HUES64 (cell line): ENCODE measurements around the gene CDH15.

Experiments
- H3K27ac ChIP-seq: 2 replicates; pipeline ENCODE4 v1.7.0; 2013; ENCODE audit warnings: low read depth, low read length, inconsistent platforms
- H3K27me3 ChIP-seq: 2 replicates; pipeline ENCODE4 v1.6.1; 2013; ENCODE audit warnings: mild to moderate bottlenecking, low read length; ENCODE audit not compliant: insufficient read depth
- H3K36me3 ChIP-seq: 2 replicates; pipeline ENCODE4 v1.6.1; 2013; ENCODE audit warnings: mild to moderate bottlenecking, low read length; ENCODE audit not compliant: insufficient read depth
- H3K4me1 ChIP-seq: 2 replicates; pipeline ENCODE4 v1.6.1; 2013; ENCODE audit warnings: mild to moderate bottlenecking, low read length, moderate library complexity; ENCODE audit not compliant: insufficient read depth
- H3K4me3 ChIP-seq: 2 replicates; pipeline ENCODE4 v1.5.1; 2013; ENCODE audit warnings: mild to moderate bottlenecking, low read length, moderate library complexity
- H3K9ac ChIP-seq: 2 replicates; pipeline ENCODE4 v1.6.1; 2013; ENCODE audit warnings: mild to moderate bottlenecking, low read depth, low read length
- H3K9me3 ChIP-seq: 2 replicates; pipeline ENCODE4 v1.6.1; 2013; ENCODE audit warnings: low read depth, low read length; ENCODE audit not compliant: insufficient read depth
- WGBS: fragments of 150-250, 120-280 bp; methylation state at CpG from one replicate; pipeline ENCODE4 v1.1.7; 2013; ENCODE audit warnings: missing lambda C conversion rate; 5-methylcytosine and 5-hydroxymethylcytosine counted together

Gene CDH15

GRCh38 chr16:89176147-89176690 lies 4.7 kb downstream of the CDH15 start:
- no peak overlapping the region for H3K4me3 ChIP-seq
- H3K27ac ChIP-seq, result no peak overlapping the region
- WGBS, result 90% methylated on average over 27 of the region's 27 CpGs
- no peaks in the 10 kb centered on the region for H3K36me3 ChIP-seq
- peaks cover 13% of the 10 kb centered on the region for H3K27me3 ChIP-seq
- H3K4me1 ChIP-seq, result peaks cover 5% of the 10 kb centered on the region; the same call in 1 of the 2 replicates
- H3K9me3 ChIP-seq, result no peaks in the 10 kb centered on the region
- no peak overlapping the region for H3K9ac ChIP-seq

DNA sequence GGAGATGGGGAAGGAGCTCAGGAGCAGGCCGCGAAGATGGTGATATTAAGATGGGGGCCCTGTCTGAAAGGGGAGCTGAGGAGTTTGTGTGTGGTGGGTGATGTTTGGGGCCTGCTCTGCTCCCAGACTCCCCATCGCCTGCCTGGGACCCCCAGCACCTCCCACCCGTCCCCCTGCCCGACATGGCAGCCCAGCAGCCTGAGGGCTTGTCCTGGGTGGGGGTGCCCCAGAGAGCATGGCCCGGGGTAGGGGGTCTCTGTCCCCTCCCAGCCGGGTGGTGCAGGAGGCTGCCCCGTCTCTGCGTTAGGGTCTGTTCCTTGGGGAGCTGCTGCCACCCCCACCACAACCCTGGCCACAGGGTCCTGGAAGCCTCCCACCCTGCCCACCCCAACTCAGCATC lies 5.2 kb downstream of the CDH15 start:
- H3K4me1 ChIP-seq, result peaks cover 5% of the 10 kb centered on the region; the same call in 1 of the 2 replicates
- no peaks in the 10 kb centered on the region for H3K36me3 ChIP-seq
- no peak overlapping the region for H3K9ac ChIP-seq
- 95% methylated on average over 9 of the region's 9 CpGs for WGBS
- peaks cover 11% of the 10 kb centered on the region for H3K27me3 ChIP-seq
- H3K27ac ChIP-seq, result no peak overlapping the region
- H3K9me3 ChIP-seq, result no peaks in the 10 kb centered on the region
- H3K4me3 ChIP-seq, result no peak overlapping the region

DNA sequence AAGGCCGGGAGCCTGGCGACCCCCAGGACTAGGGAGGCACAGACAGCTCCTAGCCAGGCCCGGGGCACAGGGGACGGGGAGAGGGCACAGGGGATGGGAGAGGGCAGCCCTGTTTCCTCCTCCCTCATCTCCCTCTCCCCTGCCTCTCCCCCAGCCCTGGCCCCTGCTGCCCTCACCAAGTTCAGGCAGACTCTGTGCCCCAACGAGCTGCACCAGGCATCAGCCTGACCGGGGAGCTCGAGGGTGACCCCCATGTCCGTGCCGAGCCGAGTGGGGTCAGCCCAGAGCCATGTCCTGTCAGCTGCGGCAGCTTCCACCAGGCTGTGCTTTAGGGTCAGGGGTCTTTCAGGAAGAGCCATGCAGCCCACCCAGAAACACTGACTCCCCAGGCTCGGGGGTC lies 6.0 kb downstream of the CDH15 start:
- Histone ChIP-seq H3K27ac (no peak overlapping the region), H3K9ac (no peak overlapping the region), H3K9me3 (no peaks in the 10 kb centered on the region), H3K4me1 (peaks cover 5% of the 10 kb centered on the region; the same call in 1 of the 2 replicates), H3K36me3 (no peaks in the 10 kb centered on the region), H3K4me3 (no peak overlapping the region), H3K27me3 (peaks cover 4% of the 10 kb centered on the region)
- 92% methylated on average over 12 of the region's 12 CpGs for WGBS

DNA sequence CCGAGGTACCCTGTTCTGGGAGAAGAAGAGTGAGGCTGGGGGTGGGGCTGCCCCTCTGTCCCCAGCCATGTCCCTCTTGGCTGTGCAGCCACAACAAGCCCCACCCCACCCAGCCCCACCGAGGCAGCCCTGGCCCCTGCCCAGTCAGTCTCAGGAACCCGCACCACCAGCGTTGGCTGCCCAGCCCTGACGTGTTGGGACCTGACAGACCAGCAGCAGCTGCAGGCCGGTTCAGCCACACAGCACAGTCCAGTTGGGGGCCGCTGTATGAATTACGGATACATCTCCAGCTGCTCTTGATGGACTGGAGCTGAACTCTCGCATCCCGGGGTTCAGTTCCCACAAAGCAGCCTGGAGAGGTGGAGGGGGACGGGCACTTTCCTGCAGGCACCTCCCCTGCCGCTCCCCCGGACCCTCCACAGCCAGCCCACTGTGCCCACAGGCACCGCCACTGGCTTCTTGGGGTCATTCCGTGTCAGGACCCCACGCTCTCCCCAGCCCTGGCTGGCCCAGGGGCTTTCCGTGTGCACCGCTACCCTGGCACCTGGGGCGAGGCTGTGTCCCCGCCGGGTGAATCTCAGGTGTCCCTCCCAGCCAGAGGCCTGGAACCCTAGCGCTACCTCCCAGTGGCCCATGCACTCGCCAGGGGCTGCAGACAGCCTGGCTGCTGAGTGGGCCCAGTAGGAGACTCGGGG lies 7.1 kb downstream of the CDH15 start:
- H3K4me1 ChIP-seq, result no peaks in the 10 kb centered on the region
- H3K4me3 ChIP-seq, result no peak overlapping the region
- no peak overlapping the region for H3K27ac ChIP-seq
- no peaks in the 10 kb centered on the region for H3K9me3 ChIP-seq
- 90% methylated on average over 24 of the region's 24 CpGs for whole genome bisulfite sequencing
- no peaks in the 10 kb centered on the region for H3K36me3 ChIP-seq
- H3K9ac ChIP-seq, result no peak overlapping the region
- no peaks in the 10 kb centered on the region for H3K27me3 ChIP-seq

GRCh38 chr16:89179148-89179484 lies 7.6 kb downstream of the CDH15 start:
- Histone ChIP-seq H3K4me1 (no peaks in the 10 kb centered on the region), H3K27ac (no peak overlapping the region), H3K4me3 (no peak overlapping the region), H3K36me3 (no peaks in the 10 kb centered on the region), H3K9ac (no peak overlapping the region), H3K27me3 (no peaks in the 10 kb centered on the region), H3K9me3 (no peaks in the 10 kb centered on the region)
- 93% methylated on average over 19 of the region's 19 CpGs for WGBS

DNA sequence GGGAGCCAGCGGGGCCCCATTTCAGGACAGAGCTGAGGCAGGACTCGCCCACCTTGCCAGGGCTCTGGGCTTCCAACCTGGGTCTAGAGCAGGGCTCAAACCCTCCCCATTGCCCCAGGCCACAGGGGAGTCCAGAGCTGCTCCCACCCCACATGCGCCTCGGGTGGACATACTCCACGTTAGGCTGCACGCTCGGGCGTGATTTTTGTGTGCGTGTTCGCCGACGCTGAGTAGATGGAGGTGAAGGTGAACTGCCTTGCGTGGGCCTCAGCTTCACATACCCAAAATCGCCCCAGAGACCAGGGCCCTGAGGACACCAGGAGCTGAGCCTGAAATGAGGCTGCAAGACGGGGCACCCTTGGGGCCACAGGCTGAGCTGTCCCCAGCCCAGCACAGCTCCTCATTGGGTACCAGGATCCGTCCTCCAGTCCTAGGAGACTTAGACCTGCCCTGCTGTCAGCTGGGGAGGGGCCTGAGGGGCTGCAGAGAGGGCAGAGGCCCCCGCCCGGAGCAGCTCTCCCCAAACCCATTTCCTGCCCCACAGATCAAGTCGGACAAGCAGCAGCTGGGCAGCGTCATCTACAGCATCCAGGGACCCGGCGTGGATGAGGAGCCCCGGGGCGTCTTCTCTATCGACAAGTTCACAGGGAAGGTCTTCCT lies 8.2 kb downstream of the CDH15 start:
- no peaks in the 10 kb centered on the region for H3K4me1 ChIP-seq
- H3K27ac ChIP-seq, result no peak overlapping the region
- H3K4me3 ChIP-seq, result no peak overlapping the region
- no peaks in the 10 kb centered on the region for H3K36me3 ChIP-seq
- H3K9me3 ChIP-seq, result no peaks in the 10 kb centered on the region
- WGBS, result 92% methylated on average over 25 of the region's 25 CpGs
- no peaks in the 10 kb centered on the region for H3K27me3 ChIP-seq
- no peak overlapping the region for H3K9ac ChIP-seq

DNA sequence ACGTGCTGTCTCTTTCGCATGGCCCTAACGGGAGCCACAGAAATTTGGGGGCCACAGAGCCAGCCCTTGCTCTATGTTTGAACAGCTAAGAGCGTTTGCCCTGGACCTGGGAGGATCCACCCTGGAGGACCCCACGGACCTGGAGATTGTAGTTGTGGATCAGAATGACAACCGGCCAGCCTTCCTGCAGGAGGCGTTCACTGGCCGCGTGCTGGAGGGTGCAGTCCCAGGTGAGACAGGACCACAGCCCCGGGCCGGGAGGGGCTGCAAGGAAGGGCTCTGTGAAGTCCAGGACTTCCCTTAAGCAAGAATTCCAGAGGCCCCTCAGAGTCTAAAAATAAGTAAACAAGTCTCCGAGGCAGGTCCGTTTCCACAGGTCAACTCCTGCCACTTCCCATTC lies 11.9 kb downstream of the CDH15 start:
- no peaks in the 10 kb centered on the region for H3K36me3 ChIP-seq
- H3K27me3 ChIP-seq, result no peaks in the 10 kb centered on the region
- no peaks in the 10 kb centered on the region for H3K4me1 ChIP-seq
- H3K4me3 ChIP-seq, result no peak overlapping the region
- no peaks in the 10 kb centered on the region for H3K9me3 ChIP-seq
- WGBS, result 75% methylated on average over 13 of the region's 13 CpGs
- no peak overlapping the region for H3K9ac ChIP-seq
- H3K27ac ChIP-seq, result no peak overlapping the region

GRCh38 chr16:89183975-89184676 lies 12.6 kb downstream of the CDH15 start:
- Histone ChIP-seq H3K36me3 (no peaks in the 10 kb centered on the region), H3K9me3 (no peaks in the 10 kb centered on the region), H3K27ac (no peak overlapping the region), H3K4me3 (no peak overlapping the region), H3K27me3 (no peaks in the 10 kb centered on the region), H3K9ac (no peak overlapping the region), H3K4me1 (no peaks in the 10 kb centered on the region)
- WGBS, result 84% methylated on average over 26 of the region's 26 CpGs

DNA sequence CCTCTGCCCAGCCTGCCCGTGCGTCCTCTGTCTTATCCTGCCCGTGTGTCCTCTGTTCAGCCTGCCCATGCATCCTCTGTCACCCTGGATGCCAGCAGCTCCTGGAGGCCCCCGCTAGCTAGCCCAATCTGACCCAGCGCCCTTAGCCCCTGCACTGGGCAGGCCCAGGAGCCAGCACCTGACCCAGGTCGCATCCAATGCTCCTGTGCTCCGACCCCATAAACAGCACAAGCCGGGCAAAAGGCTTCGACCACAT lies 13.1 kb downstream of the CDH15 start:
- Histone ChIP-seq H3K27ac (no peak overlapping the region), H3K9ac (no peak overlapping the region), H3K27me3 (no peaks in the 10 kb centered on the region), H3K4me3 (no peak overlapping the region), H3K4me1 (no peaks in the 10 kb centered on the region), H3K9me3 (no peaks in the 10 kb centered on the region), H3K36me3 (no peaks in the 10 kb centered on the region)
- 90% methylated on average over 9 of the region's 9 CpGs for WGBS

DNA sequence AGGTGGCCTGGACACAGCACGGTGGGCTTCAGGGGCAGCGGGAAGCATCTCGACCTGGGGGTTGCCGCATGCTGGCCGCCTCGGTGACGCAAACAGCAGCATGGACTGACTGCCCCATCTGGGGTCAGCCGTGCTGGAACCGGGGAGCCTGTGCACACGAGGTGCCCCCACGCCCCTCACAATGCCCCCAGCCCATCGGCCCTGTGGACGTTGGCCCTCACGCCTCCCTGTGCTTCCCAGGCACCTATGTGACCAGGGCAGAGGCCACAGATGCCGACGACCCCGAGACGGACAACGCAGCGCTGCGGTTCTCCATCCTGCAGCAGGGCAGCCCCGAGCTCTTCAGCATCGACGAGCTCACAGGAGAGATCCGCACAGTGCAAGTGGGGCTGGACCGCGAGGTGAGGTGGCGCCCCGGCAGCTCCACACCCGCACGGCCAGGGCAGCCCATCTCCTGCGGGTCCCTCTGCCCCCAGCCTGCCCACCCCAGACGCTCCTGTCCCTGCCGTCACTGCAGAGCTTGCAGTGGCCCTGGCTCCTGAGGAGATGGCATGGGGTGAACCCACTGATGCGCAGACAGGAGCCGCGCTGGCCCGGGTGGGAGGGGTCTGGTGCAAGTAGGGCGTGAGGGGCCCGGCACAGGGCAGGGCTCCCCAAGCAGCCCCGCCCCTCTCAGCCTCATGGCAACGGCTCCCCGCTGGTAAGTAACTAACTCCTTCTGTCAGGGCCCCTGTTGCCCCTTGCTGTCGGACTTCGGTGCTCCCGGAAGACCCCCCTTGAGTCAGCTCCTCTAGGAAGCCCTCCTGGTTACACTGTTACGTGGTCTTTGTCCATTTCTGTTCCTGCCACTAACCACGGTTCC lies 13.6 kb downstream of the CDH15 start:
- Histone ChIP-seq H3K27ac (no peak overlapping the region), H3K4me3 (no peak overlapping the region), H3K9me3 (no peaks in the 10 kb centered on the region), H3K4me1 (no peaks in the 10 kb centered on the region), H3K27me3 (no peaks in the 10 kb centered on the region), H3K36me3 (no peaks in the 10 kb centered on the region), H3K9ac (no peak overlapping the region)
- 89% methylated on average over 48 of the region's 48 CpGs for WGBS
